Kidney (tissue), 14 donors: ENCODE data around the gene CDK5RAP2. TPM values are rescaled to one million over a fixed set of nuclear protein-coding genes. Genes with fewer than 3 reads are reported as not detected.

Experiments used
- DNase-seq, 5 donors: peaks; one replicate each; pipeline ENCODE4 v3.0.0-alpha.2; 2013 to 2020
- FAIRE-seq: peaks from 2 replicates; lab custom pipeline; 2012; peaks lifted over from hg19 to GRCh38; lab: Jason Lieb, UNC
- H3K27ac ChIP-seq, 2 donors: one replicate each; pipeline ENCODE4 v1.7.0; 2013; ENCODE audit warnings: low read depth in 2 of 2, low read length in 2 of 2, inconsistent platforms in 1 of 2
- H3K27me3 ChIP-seq: one replicate; pipeline ENCODE4 v1.7.1; 2013; ENCODE audit warnings: low read length, inconsistent platforms; ENCODE audit not compliant: control insufficient read depth, insufficient read depth
- H3K36me3 ChIP-seq, 3 donors: one replicate each; pipeline versions ENCODE4 v1.7.0 to v1.7.1; 2013; ENCODE audit warnings: low read length in 3 of 3, control low read depth in 1 of 3, inconsistent platforms in 1 of 3; ENCODE audit not compliant: insufficient read depth in 3 of 3, control insufficient read depth in 2 of 3
- H3K4me1 ChIP-seq, 3 donors: one replicate each; pipeline versions ENCODE4 v1.7.0 to v1.7.1; 2013; ENCODE audit warnings: low read length in 3 of 3, inconsistent platforms in 1 of 3, low read depth in 1 of 3; ENCODE audit not compliant: control insufficient read depth in 2 of 3, insufficient read depth in 2 of 3
- H3K4me3 ChIP-seq, 3 donors: one replicate each; pipeline versions ENCODE4 v1.7.0 to v1.8.1; 2013; ENCODE audit warnings: low read length in 3 of 3, control low read depth in 1 of 3, inconsistent platforms in 1 of 3
- H3K9ac ChIP-seq, 3 donors: one replicate each; pipeline versions ENCODE4 v1.7.0 to v1.7.1; 2013; ENCODE audit warnings: low read length in 3 of 3, control low read depth in 1 of 3, inconsistent platforms in 1 of 3
- H3K9me3 ChIP-seq, 3 donors: one replicate each; pipeline versions ENCODE4 v1.7.0 to v1.7.1; 2013; ENCODE audit warnings: low read length in 3 of 3, control low read depth in 1 of 3, inconsistent platforms in 1 of 3; ENCODE audit not compliant: control insufficient read depth in 2 of 3, insufficient read depth in 1 of 3
- intact Hi-C: fragments of 100-400 bp; cut with DNase I; formaldehyde crosslinking; loops from one replicate; pipeline ENCODE4 v1.11.1; 2022
- polyA plus RNA-seq: library from polyadenylated mRNA; stranded (reverse); fragments of 350-450 nt; fragmentation: Illumina TruSeq; extraction: RNeasy Lipid Tissue Mini Kit (QIAGEN cat#74804); gene quantifications from one replicate; pipeline ENCODE4 v1.2.3, GENCODE V29; 2014; ENCODE audit warnings: low read depth, low replicate concordance; ENCODE audit not compliant: insufficient read depth
- total RNA-seq: library from RNA; stranded (reverse); fragmentation: NEBNext Ultra II Directional; extraction: Animal tissue kit (Norgen Biotek cat#: 25700); gene quantifications from one replicate; pipeline ENCODE4 v1.2.1, GENCODE V29; 2021
- TF ChIP-seq, protein P1 (sequence below): IDR thresholded peaks from 3 replicates; pipeline ENCODE4 v1.5.1; 2012; ENCODE audit warnings: mild to moderate bottlenecking, moderate library complexity, borderline replicate concordance; ENCODE audit not compliant: insufficient read depth; ENCODE audit errors: extremely low read depth
- donor health status: control.
- donor health status: control.
- donor health status: control.
- donor health status: control.
- donor health status: control.
- donor health status: DM: yes; HTN: yes; CAD: no.
- donor health status: Normal renal cell carcinoma (clear cell type).

CDK5RAP2 gene
- total and polyA plus RNA-seq, 2 donors from 2014 or later: 20.9 to 35.3 TPM

DNA sequence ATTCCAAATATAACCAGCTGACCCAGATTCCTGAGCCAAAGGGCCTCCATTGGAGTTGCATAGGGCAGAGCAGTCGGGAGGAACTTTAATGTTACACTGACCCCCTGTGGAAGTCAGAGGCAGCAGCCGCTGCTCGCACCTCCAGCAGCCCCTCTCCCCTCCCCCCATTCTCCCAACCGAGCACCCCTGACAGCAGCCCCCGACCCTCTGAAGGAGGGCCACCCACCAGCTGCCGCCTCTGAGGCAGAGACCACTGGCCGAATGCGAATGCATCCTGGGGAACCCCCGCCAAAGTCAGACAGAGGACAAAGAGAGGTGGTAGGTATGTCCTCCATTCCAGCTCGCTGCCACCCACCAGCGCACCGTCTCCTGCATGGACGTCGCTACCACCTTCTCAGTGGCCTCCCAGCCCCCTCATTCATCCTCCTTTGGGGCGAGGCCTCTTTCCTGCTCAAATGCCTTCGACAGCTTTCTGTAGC, 231.0 kb downstream of the CDK5RAP2 start:
- TF ChIP-seq, protein P1, sequence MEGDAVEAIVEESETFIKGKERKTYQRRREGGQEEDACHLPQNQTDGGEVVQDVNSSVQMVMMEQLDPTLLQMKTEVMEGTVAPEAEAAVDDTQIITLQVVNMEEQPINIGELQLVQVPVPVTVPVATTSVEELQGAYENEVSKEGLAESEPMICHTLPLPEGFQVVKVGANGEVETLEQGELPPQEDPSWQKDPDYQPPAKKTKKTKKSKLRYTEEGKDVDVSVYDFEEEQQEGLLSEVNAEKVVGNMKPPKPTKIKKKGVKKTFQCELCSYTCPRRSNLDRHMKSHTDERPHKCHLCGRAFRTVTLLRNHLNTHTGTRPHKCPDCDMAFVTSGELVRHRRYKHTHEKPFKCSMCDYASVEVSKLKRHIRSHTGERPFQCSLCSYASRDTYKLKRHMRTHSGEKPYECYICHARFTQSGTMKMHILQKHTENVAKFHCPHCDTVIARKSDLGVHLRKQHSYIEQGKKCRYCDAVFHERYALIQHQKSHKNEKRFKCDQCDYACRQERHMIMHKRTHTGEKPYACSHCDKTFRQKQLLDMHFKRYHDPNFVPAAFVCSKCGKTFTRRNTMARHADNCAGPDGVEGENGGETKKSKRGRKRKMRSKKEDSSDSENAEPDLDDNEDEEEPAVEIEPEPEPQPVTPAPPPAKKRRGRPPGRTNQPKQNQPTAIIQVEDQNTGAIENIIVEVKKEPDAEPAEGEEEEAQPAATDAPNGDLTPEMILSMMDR: peak; percentile 60
- H3K9me3 ChIP-seq: no peaks in the 10 kb centered on the region
- H3K27me3 ChIP-seq: no peaks in the 10 kb centered on the region
- intact Hi-C loops: no loop called here
- H3K9ac ChIP-seq: no peak overlapping the region
- no peaks in the 10 kb centered on the region for H3K36me3 ChIP-seq
- no peak overlapping the region for H3K4me3 ChIP-seq
- no peak overlapping the region for H3K27ac ChIP-seq
- DNase-seq (peak in 4 of 5 donors; percentile 56 to 64 (median 62)), FAIRE-seq (no peak)
- H3K4me1 ChIP-seq: no peaks in the 10 kb centered on the region

- intact Hi-C loops: no loop called here
- Histone ChIP-seq H3K36me3 (no peaks in the 10 kb centered on the region), H3K9me3 (no peaks in the 10 kb centered on the region), H3K9ac (no peak overlapping the region), H3K27ac (no peak overlapping the region), H3K27me3 (no peaks in the 10 kb centered on the region), H3K4me1 (no peaks in the 10 kb centered on the region), H3K4me3 (no peak overlapping the region)
- DNase-seq: no peak
- TF ChIP-seq, protein P1: no peak
- no peak for FAIRE-seq
These were observed 234.6 kb downstream of the CDK5RAP2 start for GRCh38 chr9:120345379-120345778.

DNA sequence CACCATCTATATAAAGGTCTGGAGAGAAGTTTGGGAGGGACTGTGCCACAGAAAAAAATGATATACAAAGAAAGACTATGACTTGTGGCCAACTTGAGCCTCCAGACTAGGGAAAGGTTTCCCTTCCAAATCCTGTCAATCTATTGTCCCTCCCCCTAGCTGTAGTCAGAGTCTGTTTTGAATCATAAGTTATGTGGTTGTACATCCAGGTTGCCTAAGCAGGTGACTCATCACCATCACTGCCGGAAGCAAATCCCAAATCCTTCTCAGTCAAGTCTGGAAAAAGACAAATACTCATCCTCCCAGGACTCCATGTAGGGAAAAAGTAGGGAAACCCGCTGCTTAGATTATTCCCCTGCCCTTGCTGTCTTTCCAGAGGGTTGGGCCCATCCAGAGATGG, 235.7 kb downstream of the CDK5RAP2 start:
- TF ChIP-seq, protein P1: no peak
- Histone ChIP-seq H3K4me1 (no peaks in the 10 kb centered on the region), H3K9me3 (no peaks in the 10 kb centered on the region), H3K27me3 (no peaks in the 10 kb centered on the region), H3K27ac (no peak overlapping the region), H3K4me3 (no peak overlapping the region), H3K9ac (no peak overlapping the region), H3K36me3 (no peaks in the 10 kb centered on the region)
- FAIRE-seq: no peak
- no peak for DNase-seq
- intact Hi-C loops: no loop called here

GRCh38 chr9:120343416-120343815, 236.6 kb downstream of the CDK5RAP2 start:
- Histone ChIP-seq H3K4me3 (no peak overlapping the region), H3K9me3 (no peaks in the 10 kb centered on the region), H3K4me1 (no peaks in the 10 kb centered on the region), H3K27me3 (no peaks in the 10 kb centered on the region), H3K9ac (no peak overlapping the region), H3K36me3 (no peaks in the 10 kb centered on the region), H3K27ac (no peak overlapping the region)
- DNase-seq (no peak), FAIRE-seq (no peak)
- intact Hi-C loops: no loop called here
- TF ChIP-seq, protein P1: no peak
